ENCODE measurements around the gene ITPRIP.

- TF ChIP-seq CTCF (IDR thresholded peaks at IDR 0.05) (no peak), POLR2A (IDR thresholded peaks at IDR 0.05) (no peak)
Measured at GRCh38 chr10:104334561-104334960, 3.7 kb downstream of the ITPRIP start.

Data from body of pancreas (tissue), 4 donors.